ENCODE data around the gene TMEM31. TPM values are rescaled to one million over a fixed set of nuclear protein-coding genes. Genes with fewer than 3 reads are reported as not detected.

TMEM31 gene
- total and polyA plus RNA-seq, 9 of the 15 experiments (the other 6 are each of a cell fraction or from before 2014, with no cell fraction given): 0.18 TPM; not detected in 8

GRCh38 chrX:103687073-103687695 is 23.5 kb upstream of the TMEM31 start (continued):
- TF ChIP-seq REST (IDR thresholded peaks at IDR 0.05; ENCODE audit: borderline replicate concordance): no peak
- TF ChIP-seq REST (CRISPR knock-in tag; IDR thresholded peaks at IDR 0.05; ENCODE audit: low read depth): no peak
- TF ChIP-seq BMI1 (IDR thresholded peaks at IDR 0.05; ENCODE audit: low read length): no peak
- TF ChIP-seq ZNF232 (CRISPR knock-in tag; IDR thresholded peaks at IDR 0.05): no peak
- no peak for TF ChIP-seq ZNF830 (CRISPR knock-in tag; IDR thresholded peaks at IDR 0.05)
- no peak for TF ChIP-seq TSHZ1 (CRISPR knock-in tag; IDR thresholded peaks at IDR 0.05)
- no peak for TF ChIP-seq ZNF407 (IDR thresholded peaks at IDR 0.05; ENCODE audit: low read depth)

Measured in K562 (cell line).